Measurements from ENCODE around the gene RILPL1. TPM values are rescaled to one million over a fixed set of nuclear protein-coding genes. Genes with fewer than 3 reads are reported as not detected.
"Not testable (repeated sequence)": the region's sequence is repeated elsewhere in the genome, so short reads cannot be mapped to it uniquely, and the experiment has no call there.

RILPL1 gene
- polyA plus RNA-seq (2013), result 1.1 TPM

GRCh38 chr12:123533672-123534643 lies at the start of gene RILPL1:
RILPL1 (minus strand) TSS chr12:123533719; CDS start chr12:123533482, 237 bp downstream.
- under 1% methylated on average over 85 of the region's 114 CpGs for whole genome bisulfite sequencing (ENCODE audit: insufficient coverage)
- ChIA-PET CTCF (interaction anchor here (0.7 to 2.7 kb wide), 8 partner anchors 8 to 68 kb away, joined by 3 to 12 read pairs (median 5); partner anchors contain the start of genes DDX55 and TMED2), POLR2A (no interaction called here)
- Histone ChIP-seq H3K4me1 (ENCODE audit: control extremely low read depth in 1 of 4, control insufficient read depth in 4 of 4, insufficient read depth in 4 of 4, low read length in 3 of 4) (peaks cover 4 to 28% (median 24%) of the 10 kb centered on the region in 4 experiments), H3K4me3 (ENCODE audit: control insufficient read depth in 1 of 7, extremely low read depth in 1 of 7, insufficient read depth in 4 of 7, low read depth in 2 of 7, low read length in 6 of 7) (peak within 1 kb of the TSS; percentile 27 to 77 (median 63)), H3K27ac (ENCODE audit: insufficient read depth in 1 of 2, low read depth in 1 of 2, low read length in 2 of 2, poor library complexity in 1 of 2, severe bottlenecking in 2 of 2) (no peak within 1 kb of the TSS), H3K36me3 (ENCODE audit: control insufficient read depth in 4 of 4, insufficient read depth in 4 of 4, low read length in 3 of 4) (no peaks in the 10 kb centered on the region), H3K27me3 (replicated peaks in 2 of 5; ENCODE audit: control insufficient read depth in 4 of 5, insufficient read depth in 5 of 5, low read length in 4 of 5) (peaks cover 0 to 14% (median 6%) of the 10 kb centered on the region in 5 experiments), H3K9me3 (ENCODE audit: control extremely low read depth in 1 of 5, control insufficient read depth in 4 of 5, insufficient read depth in 2 of 5, low read depth in 1 of 5, low read length in 4 of 5) (no peaks in the 10 kb centered on the region)
- peak; percentile 39 to 55 (median 39) for DNase-seq

GRCh38 chr12:123580772-123581171 lies 47.3 kb upstream of the RILPL1 start:
- Histone ChIP-seq H3K27me3 (replicated peaks in 2 of 5; ENCODE audit: control insufficient read depth in 4 of 5, insufficient read depth in 5 of 5, low read length in 4 of 5) (no peaks in the 10 kb centered on the region), H3K4me1 (ENCODE audit: control extremely low read depth in 1 of 4, control insufficient read depth in 4 of 4, insufficient read depth in 4 of 4, low read length in 3 of 4) (peaks cover 4 to 22% (median 17%) of the 10 kb centered on the region in 4 experiments), H3K27ac (ENCODE audit: insufficient read depth in 1 of 2, low read depth in 1 of 2, low read length in 2 of 2, poor library complexity in 1 of 2, severe bottlenecking in 2 of 2) (no peak overlapping the region), H3K36me3 (ENCODE audit: control insufficient read depth in 4 of 4, insufficient read depth in 4 of 4, low read length in 3 of 4) (no peaks in the 10 kb centered on the region), H3K4me3 (ENCODE audit: control insufficient read depth in 1 of 7, extremely low read depth in 1 of 7, insufficient read depth in 4 of 7, low read depth in 2 of 7, low read length in 6 of 7) (no peak overlapping the region), H3K9me3 (ENCODE audit: control extremely low read depth in 1 of 5, control insufficient read depth in 4 of 5, insufficient read depth in 2 of 5, low read depth in 1 of 5, low read length in 4 of 5) (peaks cover 0 to 3% (median 0%) of the 10 kb centered on the region in 5 experiments)
- ChIA-PET POLR2A (no interaction called here), CTCF (interaction anchor here (1.0 kb wide), 1 partner anchor 159 kb away, joined by 4 read pairs; no protein-coding TSS in a partner anchor)
- no peak for DNase-seq
- 100% methylated on average over 1 of the region's 4 CpGs for WGBS (ENCODE audit: insufficient coverage)

- H3K27ac ChIP-seq (ENCODE audit: insufficient read depth in 1 of 2, low read depth in 1 of 2, low read length in 2 of 2, poor library complexity in 1 of 2, severe bottlenecking in 2 of 2); H3K36me3 ChIP-seq (ENCODE audit: control insufficient read depth in 4 of 4, insufficient read depth in 4 of 4, low read length in 3 of 4); POLR2A ChIA-PET; DNase-seq; H3K9me3 ChIP-seq (ENCODE audit: control extremely low read depth in 1 of 5, control insufficient read depth in 4 of 5, insufficient read depth in 2 of 5, low read depth in 1 of 5, low read length in 4 of 5); H3K27me3 ChIP-seq (replicated peaks in 2 of 5; ENCODE audit: control insufficient read depth in 4 of 5, insufficient read depth in 5 of 5, low read length in 4 of 5); H3K4me3 ChIP-seq (ENCODE audit: control insufficient read depth in 1 of 7, extremely low read depth in 1 of 7, insufficient read depth in 4 of 7, low read depth in 2 of 7, low read length in 6 of 7): not testable (repeated sequence)
- peaks cover 0 to 15% (median 9%) of the 10 kb centered on the region in 4 experiments for H3K4me1 ChIP-seq (ENCODE audit: control extremely low read depth in 1 of 4, control insufficient read depth in 4 of 4, insufficient read depth in 4 of 4, low read length in 3 of 4)
- CTCF ChIA-PET, result interaction anchor here (0.8 to 1.1 kb wide), 2 partner anchors 41 to 163 kb away, joined by 3 to 4 read pairs; no protein-coding TSS in a partner anchor
- 100% methylated on average over 2 of the region's 4 CpGs for WGBS (ENCODE audit: insufficient coverage)
These were observed 45.3 kb upstream of the RILPL1 start for GRCh38 chr12:123578829-123579228.

GRCh38 chr12:123578243-123578642 lies 44.7 kb upstream of the RILPL1 start:
- H3K36me3 ChIP-seq (ENCODE audit: control insufficient read depth in 4 of 4, insufficient read depth in 4 of 4, low read length in 3 of 4), result no peaks in the 10 kb centered on the region
- H3K4me1 ChIP-seq (ENCODE audit: control extremely low read depth in 1 of 4, control insufficient read depth in 4 of 4, insufficient read depth in 4 of 4, low read length in 3 of 4), result peaks cover 0 to 13% (median 8%) of the 10 kb centered on the region in 4 experiments
- ChIA-PET POLR2A (no interaction called here), CTCF (interaction anchor here (1.1 kb wide), 1 partner anchor 43 kb away, joined by 3 read pairs; no protein-coding TSS in a partner anchor)
- no peak overlapping the region for H3K27ac ChIP-seq (ENCODE audit: insufficient read depth in 1 of 2, low read depth in 1 of 2, low read length in 2 of 2, poor library complexity in 1 of 2, severe bottlenecking in 2 of 2)
- no peaks in the 10 kb centered on the region for H3K27me3 ChIP-seq (replicated peaks in 2 of 5; ENCODE audit: control insufficient read depth in 4 of 5, insufficient read depth in 5 of 5, low read length in 4 of 5)
- no peak for DNase-seq
- H3K4me3 ChIP-seq (ENCODE audit: control insufficient read depth in 1 of 7, extremely low read depth in 1 of 7, insufficient read depth in 4 of 7, low read depth in 2 of 7, low read length in 6 of 7), result no peak overlapping the region
- peaks cover 0 to 3% (median 0%) of the 10 kb centered on the region in 5 experiments for H3K9me3 ChIP-seq (ENCODE audit: control extremely low read depth in 1 of 5, control insufficient read depth in 4 of 5, insufficient read depth in 2 of 5, low read depth in 1 of 5, low read length in 4 of 5)
- 100% methylated on average over 1 of the region's 3 CpGs for WGBS (ENCODE audit: insufficient coverage)

- no peaks in the 10 kb centered on the region for H3K36me3 ChIP-seq (ENCODE audit: control insufficient read depth in 4 of 4, insufficient read depth in 4 of 4, low read length in 3 of 4)
- 100% methylated on average over 1 of the region's 1 CpG for WGBS (ENCODE audit: insufficient coverage)
- CTCF ChIA-PET, result interaction anchor here (1.0 kb wide), 2 partner anchors 29 to 140 kb away, joined by 3 read pairs; partner anchors contain the start of gene RILPL2
- no peak for DNase-seq
- no peaks in the 10 kb centered on the region for H3K27me3 ChIP-seq (replicated peaks in 2 of 5; ENCODE audit: control insufficient read depth in 4 of 5, insufficient read depth in 5 of 5, low read length in 4 of 5)
- no peak overlapping the region for H3K27ac ChIP-seq (ENCODE audit: insufficient read depth in 1 of 2, low read depth in 1 of 2, low read length in 2 of 2, poor library complexity in 1 of 2, severe bottlenecking in 2 of 2)
- peaks cover 0 to 3% (median 0%) of the 10 kb centered on the region in 5 experiments for H3K9me3 ChIP-seq (ENCODE audit: control extremely low read depth in 1 of 5, control insufficient read depth in 4 of 5, insufficient read depth in 2 of 5, low read depth in 1 of 5, low read length in 4 of 5)
- H3K4me1 ChIP-seq (ENCODE audit: control extremely low read depth in 1 of 4, control insufficient read depth in 4 of 4, insufficient read depth in 4 of 4, low read length in 3 of 4), result no peaks in the 10 kb centered on the region
- H3K4me3 ChIP-seq (ENCODE audit: control insufficient read depth in 1 of 7, extremely low read depth in 1 of 7, insufficient read depth in 4 of 7, low read depth in 2 of 7, low read length in 6 of 7), result no peak overlapping the region
- POLR2A ChIA-PET, result no interaction called here
These were observed 43.1 kb upstream of the RILPL1 start for GRCh38 chr12:123576611-123577010.

- ChIA-PET POLR2A (no interaction called here), CTCF (interaction anchor here (1.6 to 1.8 kb wide), 2 partner anchors 8 to 29 kb away, joined by 4 to 7 read pairs; no protein-coding TSS in a partner anchor)
- H3K4me1 ChIP-seq (ENCODE audit: control extremely low read depth in 1 of 4, control insufficient read depth in 4 of 4, insufficient read depth in 4 of 4, low read length in 3 of 4), result peaks cover 0 to 2% (median under 1%) of the 10 kb centered on the region in 4 experiments
- H3K27ac ChIP-seq (ENCODE audit: insufficient read depth in 1 of 2, low read depth in 1 of 2, low read length in 2 of 2, poor library complexity in 1 of 2, severe bottlenecking in 2 of 2), result no peak overlapping the region
- no peaks in the 10 kb centered on the region for H3K36me3 ChIP-seq (ENCODE audit: control insufficient read depth in 4 of 4, insufficient read depth in 4 of 4, low read length in 3 of 4)
- WGBS (ENCODE audit: insufficient coverage), result 60% methylated on average over 4 of the region's 4 CpGs
- no peak overlapping the region for H3K4me3 ChIP-seq (ENCODE audit: control insufficient read depth in 1 of 7, extremely low read depth in 1 of 7, insufficient read depth in 4 of 7, low read depth in 2 of 7, low read length in 6 of 7)
- no peaks in the 10 kb centered on the region for H3K27me3 ChIP-seq (replicated peaks in 2 of 5; ENCODE audit: control insufficient read depth in 4 of 5, insufficient read depth in 5 of 5, low read length in 4 of 5)
- DNase-seq, result no peak
- H3K9me3 ChIP-seq (ENCODE audit: control extremely low read depth in 1 of 5, control insufficient read depth in 4 of 5, insufficient read depth in 2 of 5, low read depth in 1 of 5, low read length in 4 of 5), result peaks cover 0 to 3% (median 0%) of the 10 kb centered on the region in 5 experiments
These were observed 40.4 kb upstream of the RILPL1 start for GRCh38 chr12:123573870-123574269.

Measured in common myeloid progenitor, CD34-positive (primary cell).